Measurements from ENCODE around the gene LCMT1.
"Not testable (repeated sequence)": the region's sequence is repeated elsewhere in the genome, so short reads cannot be mapped to it uniquely, and the experiment has no call there.

The LCMT1 gene

DNA sequence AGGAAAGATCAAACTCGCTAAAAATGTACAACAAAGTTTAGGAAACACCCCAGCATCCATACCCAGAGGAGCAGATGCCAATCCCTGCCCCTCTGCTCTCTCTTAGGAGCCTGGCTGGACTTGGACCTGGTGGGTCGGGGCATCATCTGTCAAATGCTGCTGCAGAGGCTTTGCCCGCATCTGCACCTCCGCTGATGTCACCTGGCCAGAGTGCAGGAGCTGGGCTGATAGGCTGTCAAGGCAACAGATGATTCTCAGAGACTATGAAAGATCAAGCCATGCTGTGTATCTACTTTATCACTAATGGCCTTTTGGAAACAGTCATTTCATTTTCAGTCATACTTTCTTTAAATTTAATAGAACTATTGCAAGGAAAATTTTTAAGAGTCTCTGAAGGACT is 15.9 kb upstream of the LCMT1 start:
- no peak for DNase-seq (ENCODE audit: low spot score)

DNA sequence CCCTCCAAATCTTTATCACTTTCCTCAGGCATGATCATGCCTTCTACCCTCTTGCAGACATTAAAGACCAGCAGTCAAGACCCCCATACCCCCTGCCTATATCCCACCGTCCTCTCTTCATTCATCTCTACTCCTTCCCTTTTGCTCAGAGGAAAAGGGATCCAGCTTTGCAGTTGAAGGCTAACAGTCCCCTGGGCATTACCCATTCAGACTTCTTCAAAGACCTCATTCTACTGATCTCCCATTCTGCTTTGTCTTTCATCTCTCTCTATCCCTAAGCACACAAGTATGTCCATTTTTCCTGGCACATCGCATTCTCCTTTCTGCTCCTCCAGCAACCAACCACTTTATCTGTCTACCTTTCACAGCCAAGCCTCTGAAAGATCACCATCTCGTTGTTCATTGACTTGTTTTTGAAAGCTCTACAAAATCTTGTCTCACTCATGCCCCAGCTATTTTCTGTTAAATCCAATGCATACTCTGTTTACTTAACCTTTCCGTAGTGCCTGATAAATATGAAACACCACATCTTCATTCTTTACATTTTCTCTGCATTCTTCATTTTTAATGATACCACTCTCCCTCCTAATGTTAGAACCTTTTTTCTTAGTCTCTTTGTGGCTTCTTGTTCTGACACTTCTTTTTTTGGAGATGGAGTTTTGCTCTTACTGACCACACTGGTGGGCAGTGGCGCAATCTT is 14.1 kb upstream of the LCMT1 start:
- DNase-seq (ENCODE audit: low spot score), result no peak

DNA sequence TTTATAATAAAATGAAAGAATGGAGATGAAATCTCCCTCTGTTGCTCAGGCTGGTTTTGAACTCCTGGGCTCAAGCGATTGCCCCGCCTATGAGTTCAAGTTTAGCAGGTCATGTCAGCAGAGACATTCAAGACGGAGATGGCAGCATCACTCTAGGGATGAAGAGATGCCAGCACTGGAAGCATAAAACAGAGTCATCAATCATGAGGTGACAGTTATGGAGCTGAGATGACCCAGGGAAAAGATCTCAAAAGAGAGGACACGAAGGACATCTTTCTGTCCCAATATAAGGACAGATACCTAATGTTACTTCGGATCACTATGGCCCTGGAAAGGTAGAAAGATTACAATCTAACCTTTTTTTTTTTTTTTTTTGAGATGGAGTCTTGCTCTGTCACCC is 11.0 kb upstream of the LCMT1 start:
- no peak for DNase-seq (ENCODE audit: low spot score)

DNA sequence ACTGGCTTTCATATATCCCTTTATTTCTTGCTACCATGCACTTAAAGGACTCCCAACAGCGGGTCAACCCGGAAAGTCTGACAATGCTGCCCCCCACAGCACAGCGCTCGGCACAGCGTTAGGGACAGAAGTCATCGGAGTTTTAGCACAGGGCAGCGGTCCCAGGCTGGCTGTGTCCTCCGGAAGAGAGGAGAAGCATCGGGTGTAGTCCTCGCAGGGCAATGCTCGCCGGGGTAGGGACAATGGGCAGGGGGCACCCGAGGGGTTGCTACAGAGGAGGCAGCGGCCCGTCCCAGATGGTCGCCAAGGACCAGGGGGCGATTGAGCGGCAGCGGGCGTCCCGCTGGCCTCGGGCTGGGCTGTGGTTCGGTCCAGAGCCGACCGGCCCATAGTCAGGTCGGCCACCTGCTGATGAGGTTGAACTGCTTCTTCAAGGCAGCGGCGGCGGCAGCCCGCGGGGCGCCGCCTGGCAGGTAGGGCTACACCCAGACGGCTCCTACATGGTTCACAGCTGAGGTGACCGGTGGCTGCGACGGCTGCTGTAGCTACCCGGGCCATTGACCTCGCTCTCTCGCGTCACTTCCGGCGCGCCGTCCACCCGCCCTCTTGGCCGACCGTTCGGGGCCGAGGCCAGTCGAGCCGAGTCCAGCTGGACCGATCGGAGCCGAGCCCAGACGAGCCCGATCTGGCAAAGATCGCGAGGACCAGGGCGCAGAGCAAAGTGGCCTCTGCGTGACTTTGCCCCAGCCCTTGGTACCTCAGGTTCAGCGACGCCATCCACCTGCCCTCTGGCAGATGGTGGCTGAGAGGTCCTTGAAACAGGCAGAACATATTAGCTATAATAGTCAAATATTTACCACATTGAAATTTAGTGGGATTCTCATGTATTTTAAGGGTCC is 4.7 kb upstream of the LCMT1 start:
- peak; percentile 90 for DNase-seq (ENCODE audit: low spot score)

DNA sequence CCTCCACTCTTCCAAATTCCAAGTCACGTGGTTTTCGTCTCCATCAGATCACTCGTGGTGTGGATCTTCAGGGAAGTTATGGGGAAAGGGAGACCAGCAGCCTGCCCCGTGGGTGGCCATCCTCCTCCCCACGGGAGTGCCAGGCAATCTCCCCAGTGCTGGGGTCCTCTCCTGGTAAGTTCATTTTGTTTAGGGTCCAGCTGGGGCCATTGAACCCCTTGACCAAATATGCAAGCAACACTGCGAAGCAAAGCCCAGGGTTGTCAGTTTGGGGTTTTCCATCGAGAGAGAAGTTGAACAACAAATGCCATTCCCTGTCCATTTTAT is 4.1 kb upstream of the LCMT1 start:
- DNase-seq (ENCODE audit: low spot score), result no peak

DNA sequence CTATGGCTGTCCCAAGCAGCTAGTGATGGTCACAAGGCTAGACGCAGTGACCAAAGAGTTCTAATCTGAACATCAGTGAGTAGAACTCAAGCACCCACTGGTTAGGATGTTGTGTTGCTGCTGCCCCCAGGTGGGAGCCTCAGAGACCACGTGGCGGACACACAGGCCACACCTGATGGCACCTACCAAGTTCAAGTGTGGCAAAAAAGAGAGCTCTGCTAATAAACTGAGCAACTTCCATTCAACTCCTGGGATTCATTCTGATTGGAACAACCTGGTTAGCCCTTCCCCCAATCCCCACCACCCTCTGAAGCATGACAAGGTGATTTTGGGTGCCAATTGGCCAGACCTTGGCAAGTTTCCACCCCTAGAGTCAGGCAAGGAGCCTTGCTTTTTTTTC is 3.5 kb upstream of the LCMT1 start:
- peak; percentile 26 for DNase-seq (ENCODE audit: low spot score)

DNA sequence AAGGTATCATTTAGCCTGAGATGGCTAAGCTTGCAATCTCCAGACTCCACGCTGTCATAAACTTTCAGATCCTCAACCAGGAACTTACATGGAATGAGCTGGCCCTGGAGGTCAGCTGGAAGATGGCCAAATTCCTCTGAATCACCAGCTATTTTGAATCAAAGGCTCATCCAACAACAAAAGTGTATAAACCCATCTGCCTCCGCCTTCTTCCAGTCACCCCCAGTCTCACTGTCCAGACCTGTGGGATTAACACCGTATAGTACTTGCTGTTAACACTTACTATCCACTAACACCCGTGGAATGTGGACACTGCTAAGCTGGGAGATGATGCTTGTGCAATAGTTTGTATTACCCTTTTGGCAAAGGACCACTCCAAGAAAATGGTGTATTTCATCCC is 1.9 kb upstream of the LCMT1 start:
- DNase-seq (ENCODE audit: low spot score), result peak; percentile 98

DNA sequence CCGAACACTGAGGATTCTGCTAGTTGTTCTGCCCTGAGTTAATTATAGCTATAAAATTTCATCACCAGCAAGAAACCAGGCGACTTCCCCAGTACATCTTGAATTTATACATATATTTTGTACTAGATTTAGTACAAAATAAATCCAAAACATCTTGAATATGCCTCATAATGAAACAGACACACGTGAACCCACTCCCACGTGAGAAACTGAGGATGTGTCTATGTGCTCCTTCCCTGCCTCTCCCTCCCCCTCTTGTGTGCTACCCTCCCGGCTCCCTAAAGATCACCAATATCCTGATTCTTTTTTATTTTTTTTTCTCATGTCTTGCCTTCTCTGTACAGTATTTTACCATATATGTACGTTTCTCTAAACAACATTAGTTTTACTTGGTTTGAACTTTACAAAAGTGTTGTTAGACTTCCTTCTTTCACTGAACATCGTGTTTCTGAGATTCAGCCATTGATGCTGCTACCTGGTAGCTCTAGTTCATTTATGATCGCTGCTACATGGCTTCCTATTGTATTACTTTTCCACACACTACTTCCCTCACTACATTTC is 1.1 kb upstream of the LCMT1 start:
- DNase-seq (ENCODE audit: low spot score), result peak; percentile 65

DNA sequence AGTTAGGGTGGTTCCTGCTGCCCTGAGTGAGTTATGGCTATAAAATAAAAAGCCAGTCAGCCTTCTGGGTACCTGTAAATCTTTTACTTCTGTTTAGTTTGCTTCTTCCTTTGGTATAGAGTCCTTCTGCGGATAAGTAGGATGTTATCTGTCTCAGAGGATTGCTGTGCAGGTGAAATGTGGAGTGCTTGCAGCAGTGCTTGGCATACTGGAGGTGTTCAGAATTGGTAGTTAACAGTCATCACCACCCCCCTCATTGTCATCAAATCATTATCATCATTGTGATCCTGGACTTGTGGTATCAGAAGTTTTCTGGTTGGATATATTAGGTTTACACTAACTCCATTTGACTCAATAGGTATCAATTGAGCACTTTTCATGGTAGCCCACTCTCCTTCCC is 2.6 kb downstream of the LCMT1 start:
- DNase-seq (ENCODE audit: low spot score), result no peak

DNA sequence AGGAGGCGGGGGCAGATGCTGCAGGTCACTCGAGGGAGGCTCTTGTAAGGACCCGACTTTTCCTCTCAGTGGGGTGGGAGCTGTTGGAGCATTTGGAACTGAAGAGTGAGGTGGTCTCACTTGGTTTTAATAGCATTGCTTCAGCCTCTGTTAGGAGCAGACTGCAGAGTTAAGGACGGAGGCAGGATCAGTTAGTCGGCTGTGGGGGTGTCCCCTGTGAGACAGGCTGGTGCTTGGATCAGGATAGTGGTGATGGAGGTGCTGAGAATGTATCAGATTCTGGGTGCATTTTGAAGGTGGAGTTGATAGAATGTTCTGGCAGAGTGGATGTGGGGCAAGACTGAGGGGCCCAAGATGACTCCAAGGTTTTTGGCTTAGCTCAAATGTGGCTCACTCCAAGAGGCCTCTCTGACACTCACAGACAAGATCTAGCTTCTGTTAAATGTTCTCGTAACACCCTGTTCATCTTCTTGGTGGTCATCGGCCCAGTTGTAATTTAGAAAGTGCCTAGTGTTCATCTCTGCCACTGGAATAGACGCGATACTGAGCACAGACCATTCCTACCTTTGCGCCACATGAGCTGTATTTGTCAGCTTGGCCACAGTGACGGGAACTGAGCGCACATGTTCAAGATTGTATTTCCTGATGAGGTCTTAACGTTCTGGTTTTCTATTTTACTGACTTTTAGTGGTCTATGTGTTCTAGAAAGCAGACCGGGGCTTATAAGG is 7.5 kb downstream of the LCMT1 start:
- no peak for DNase-seq (ENCODE audit: low spot score)

DNA sequence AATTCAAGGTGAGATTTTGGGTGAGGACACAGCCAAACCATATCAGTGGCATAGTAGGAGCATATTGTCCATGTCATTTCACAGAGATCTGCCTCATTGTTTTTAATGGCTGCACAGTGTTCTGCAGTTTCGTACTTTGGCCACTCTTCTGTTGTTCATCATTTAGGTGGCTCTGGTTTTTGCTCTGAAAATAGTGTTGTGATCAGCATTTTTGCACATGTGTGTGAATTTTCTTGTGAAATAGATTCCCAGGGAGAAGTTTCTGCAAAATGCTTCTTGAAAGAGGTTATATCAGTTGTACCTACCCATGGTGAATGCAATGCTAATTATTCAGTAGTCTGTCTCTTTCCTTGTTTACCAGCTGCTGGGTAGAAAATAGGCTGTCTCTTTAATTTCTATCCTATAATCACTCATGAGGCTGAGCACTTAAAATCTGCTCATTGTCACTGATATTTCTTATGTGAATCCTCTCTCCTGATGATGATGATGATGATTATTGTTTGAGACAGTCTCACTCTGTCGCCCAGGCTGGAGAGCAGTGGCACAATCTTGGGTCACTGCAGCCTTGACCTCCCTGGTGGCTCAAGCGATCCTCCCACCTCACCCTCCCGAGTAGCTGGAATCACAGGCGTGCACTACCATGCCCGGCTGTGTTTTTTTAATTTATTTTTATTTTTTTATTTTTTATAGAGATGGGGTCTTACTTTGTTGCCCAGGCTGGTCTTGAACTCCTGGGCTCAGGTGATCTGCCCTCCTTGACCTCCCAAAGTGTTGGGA is 10.5 kb downstream of the LCMT1 start:
- no peak for DNase-seq (ENCODE audit: low spot score)

DNA sequence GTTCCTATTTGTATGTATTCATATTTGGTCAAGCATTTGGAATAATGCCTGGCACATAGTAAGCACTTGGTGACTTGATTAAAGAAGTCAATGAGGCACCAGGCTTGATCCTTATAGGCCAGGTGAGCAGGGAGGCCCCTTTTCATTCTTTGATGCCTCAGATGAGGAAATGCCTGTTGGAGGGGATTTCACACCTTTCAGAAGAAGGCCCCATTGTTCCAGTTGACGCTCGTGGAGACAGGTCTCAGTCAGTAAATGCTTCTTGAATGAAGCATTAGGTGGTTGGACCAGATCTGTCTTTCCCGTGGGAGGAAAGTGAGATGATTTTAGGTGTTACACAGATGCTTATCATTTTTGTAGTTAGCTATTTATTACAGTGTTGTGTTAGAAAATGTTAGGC is 13.0 kb downstream of the LCMT1 start:
- DNase-seq (ENCODE audit: low spot score), result no peak

DNA sequence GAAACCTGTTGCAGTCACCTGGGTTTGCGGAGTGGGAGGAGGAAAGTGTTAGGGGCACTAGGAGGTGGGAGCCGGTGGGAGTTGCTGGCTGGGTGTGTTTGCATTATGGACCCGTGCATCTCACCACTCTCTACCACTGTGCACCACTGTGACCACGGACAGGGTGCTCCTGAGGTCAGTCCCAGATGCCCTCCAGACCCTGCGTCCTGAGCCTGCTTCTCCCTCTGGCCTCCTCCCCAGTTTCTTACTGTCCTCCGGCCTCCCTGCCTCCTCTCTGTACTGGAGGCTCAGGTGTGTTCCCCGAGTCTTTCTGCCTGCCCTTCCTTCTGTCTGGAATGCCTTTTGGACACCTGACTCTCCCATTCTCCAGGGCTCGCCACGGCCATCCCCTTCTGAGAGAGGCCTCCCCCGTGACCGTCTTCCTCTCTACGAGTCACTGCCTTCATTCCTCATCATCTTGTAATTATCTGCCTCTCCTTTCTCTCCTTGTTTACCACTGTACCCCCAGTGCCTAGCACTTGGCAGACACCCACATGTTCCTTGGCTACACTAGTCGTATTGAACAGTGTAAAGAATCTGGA is 14.6 kb downstream of the LCMT1 start:
- not testable (repeated sequence) for DNase-seq (ENCODE audit: low spot score)

DNA sequence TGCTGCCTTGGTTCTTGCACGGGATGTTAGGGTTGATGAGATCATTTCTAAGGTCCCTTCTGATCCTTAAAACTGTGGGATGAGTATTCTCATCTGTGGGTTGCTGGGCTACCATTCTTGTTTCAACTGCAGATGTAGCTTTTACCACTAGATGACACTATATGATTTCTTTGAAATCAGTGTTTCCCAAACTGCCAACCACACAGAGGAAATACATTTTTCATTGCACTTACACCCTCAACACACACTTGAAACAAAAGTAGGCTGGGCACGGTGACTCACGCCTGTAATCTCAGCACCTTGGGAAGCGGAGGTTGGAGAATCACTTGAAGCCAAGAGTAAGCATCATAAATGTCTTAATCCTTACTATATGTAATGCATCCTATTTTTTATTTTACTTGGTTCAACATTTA is 15.3 kb downstream of the LCMT1 start:
- DNase-seq (ENCODE audit: low spot score), result peak; percentile 84

DNA sequence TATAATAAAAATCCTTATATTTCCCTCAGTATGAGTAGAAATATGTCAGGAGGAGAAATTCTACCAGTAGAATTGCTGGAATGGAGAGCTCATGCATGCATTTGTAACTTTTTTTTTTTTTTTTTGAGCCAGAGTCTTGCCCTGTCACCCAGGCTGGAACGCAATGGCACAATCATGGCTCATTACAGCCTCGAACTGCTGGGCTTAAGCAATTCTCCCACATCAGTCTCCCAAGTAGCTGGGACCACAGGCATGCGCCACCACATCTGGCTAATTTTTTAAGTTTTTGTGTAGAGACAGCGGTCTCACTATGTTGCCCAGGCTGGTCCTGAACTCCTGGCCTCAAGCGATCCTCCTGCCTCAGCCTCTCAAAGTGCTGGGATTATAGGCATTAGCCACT is 21.2 kb downstream of the LCMT1 start:
- not testable (repeated sequence) for DNase-seq (ENCODE audit: low spot score)

DNA sequence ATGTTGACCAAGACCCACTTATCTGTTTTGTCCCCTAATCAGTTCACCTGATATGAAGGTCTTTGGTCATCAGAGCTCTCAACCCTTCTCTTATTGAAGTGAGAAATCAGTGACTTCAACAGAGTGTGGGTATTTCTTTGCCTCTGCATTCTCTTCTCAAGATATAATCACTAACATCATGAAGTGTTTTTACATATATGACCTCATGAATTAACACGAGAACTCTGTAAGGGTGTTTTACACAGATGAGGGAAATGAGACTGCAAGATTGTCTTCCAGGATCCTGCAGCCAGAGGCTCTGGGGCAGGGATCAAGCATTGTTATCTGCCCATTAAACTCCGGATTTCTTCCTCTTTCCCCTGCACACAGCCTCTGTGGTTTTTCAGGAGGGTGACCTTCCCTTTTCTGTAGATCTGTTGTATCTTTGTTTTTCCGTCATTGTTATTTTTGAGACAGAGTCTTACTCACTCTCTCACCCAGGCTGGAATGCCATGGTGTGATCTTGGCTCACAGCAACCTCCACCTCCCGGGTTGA is 22.7 kb downstream of the LCMT1 start:
- DNase-seq (ENCODE audit: low spot score), result no peak

DNA sequence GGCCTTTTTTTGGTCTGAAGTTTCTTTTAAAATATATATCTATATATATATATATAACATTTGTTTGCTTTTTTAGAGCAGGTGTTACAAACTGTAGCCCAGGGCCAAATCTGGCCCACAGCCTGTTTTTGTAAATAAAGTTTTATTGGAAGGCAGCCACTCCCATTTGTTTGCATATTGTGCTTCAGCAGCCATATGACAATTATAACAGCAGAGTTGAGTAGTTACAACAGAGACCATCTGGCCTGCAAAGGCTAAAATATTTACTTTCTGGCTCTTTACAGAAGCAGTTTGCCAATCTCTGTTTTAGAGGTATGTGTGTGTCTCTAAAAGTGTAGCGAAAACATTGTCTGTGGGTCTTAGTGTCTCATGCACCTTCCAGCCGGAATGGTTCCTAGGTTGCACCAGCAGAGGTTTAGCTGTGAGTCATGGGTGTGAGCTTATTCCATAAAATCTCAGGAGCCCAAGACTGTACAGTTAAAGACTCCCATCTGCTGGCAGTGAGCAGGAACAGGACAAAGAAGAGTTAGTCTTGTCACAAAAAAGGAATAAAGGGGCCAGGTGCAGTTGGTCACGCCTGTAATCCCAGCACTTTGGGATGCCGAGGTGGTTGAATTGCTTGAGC is 23.8 kb downstream of the LCMT1 start:
- peak; percentile 77 for DNase-seq (ENCODE audit: low spot score)

DNA sequence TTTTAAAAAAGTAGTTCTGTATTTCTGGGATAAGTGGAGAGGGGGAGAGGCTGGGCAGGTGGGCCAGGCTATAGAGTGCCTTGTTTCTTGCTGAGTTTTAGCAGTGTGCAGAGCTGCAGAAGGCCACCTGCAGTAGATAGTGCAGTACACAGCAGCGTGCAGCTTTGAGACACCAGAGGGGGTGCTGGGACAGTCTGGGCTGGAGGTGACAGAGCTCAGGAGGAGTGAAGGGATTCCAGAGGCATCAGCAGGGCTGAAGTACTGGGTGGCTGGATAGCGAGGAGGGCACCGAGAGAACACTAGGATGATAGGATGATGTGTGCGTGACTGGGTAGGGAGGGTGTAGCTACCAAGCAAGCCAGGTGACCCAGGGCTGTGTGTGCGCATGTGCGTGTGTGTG is 26.6 kb downstream of the LCMT1 start:
- DNase-seq (ENCODE audit: low spot score), result no peak

DNA sequence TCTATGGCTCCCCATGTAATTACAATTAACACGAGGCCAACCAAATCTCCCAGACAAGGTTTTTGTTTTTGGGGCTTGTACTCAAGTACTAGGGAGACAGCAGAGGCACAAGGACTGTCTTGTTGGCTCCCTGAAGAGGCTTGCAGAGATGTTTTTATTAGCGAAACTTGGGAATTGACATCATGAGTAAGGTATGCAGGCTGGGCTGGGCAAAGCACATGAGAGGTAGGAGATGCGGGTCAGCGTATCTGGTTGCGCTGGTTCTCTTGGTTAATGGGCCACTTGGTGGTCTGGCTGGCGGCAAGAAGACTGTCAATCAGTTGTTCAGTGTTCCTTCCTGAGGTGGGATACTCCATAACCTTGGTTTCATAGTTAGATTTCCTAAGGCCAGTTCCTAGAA is 28.9 kb downstream of the LCMT1 start:
- no peak for DNase-seq (ENCODE audit: low spot score)

DNA sequence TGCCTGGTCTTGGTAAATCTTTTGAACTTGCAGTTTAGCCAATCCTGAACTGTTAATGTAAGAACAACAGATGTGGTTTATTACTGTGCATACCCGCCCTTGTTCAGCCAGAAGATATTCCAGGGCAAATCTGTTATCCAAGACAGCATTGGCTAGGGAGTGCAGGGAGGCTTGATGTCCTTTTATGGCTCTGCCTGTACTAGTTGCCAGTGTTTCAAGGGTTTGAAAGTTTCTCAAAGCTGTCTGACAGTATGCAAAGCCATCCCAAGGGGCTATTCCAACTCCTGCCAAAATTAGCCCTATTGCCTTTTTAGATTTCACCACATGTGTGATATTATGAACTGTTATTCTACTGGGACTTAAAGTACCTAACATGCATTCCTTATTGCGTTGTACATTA is 30.1 kb downstream of the LCMT1 start:
- no peak for DNase-seq (ENCODE audit: low spot score)

DNA sequence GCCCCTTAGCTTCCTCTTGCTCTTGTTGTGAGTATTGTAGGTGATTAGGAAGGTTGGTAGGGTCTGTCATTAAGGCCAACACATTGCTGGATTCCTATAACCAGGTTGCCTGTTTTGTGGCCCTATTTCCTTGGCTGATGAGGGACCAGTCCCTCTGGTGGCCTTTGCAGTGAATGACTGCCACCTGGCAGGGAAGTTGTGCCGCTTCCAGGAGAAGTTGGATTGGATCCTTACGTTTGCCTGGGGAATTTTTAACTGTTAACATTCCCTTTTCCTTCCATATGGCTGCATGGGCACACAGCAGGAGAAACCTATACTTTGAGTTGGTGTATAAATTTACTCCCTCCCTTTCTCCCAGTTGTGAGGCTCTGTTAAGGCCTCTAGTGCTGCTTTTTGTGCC is 32.4 kb downstream of the LCMT1 start:
- no peak for DNase-seq (ENCODE audit: low spot score)
